ENCODE results near the gene LSAMP. TPM values are rescaled to one million over a fixed set of nuclear protein-coding genes. Genes with fewer than 3 reads are reported as not detected.
"Not testable (repeated sequence)": the region's sequence is repeated elsewhere in the genome, so short reads cannot be mapped to it uniquely, and the experiment has no call there.

Gene LSAMP
- total RNA-seq, 1 donor from 2014 or later: 7.9 TPM

- peak; percentile 15 for DNase-seq
Measured at GRCh38 chr3:115834068-115834467, 611.2 kb downstream of the LSAMP start.

- peak; percentile 71 for DNase-seq
Measured at GRCh38 chr3:115833074-115833473, 612.2 kb downstream of the LSAMP start.

- no peak for DNase-seq
Measured at GRCh38 chr3:115832265-115832664, 613.0 kb downstream of the LSAMP start.

- peak; percentile 67 for DNase-seq
Measured at GRCh38 chr3:115831864-115832263, 613.4 kb downstream of the LSAMP start.

- DNase-seq: no peak
Measured at GRCh38 chr3:115830764-115831395, 614.4 kb downstream of the LSAMP start.

GRCh38 chr3:115828401-115828800 is 616.9 kb downstream of the LSAMP start:
- no peak for DNase-seq

- DNase-seq: no peak
Measured at GRCh38 chr3:115827495-115827894, 617.8 kb downstream of the LSAMP start.

- no peak for DNase-seq
Measured at GRCh38 chr3:115825046-115825445, 620.2 kb downstream of the LSAMP start.

GRCh38 chr3:115823083-115823482 is 622.2 kb downstream of the LSAMP start:
- DNase-seq: no peak

- no peak for DNase-seq
Measured at GRCh38 chr3:115822579-115822978, 622.7 kb downstream of the LSAMP start.

GRCh38 chr3:115819785-115820384 is 625.4 kb downstream of the LSAMP start:
- peak; percentile 55 for DNase-seq

GRCh38 chr3:115814778-115815380 is 630.4 kb downstream of the LSAMP start:
- peak; percentile 78 for DNase-seq

GRCh38 chr3:115814006-115814405 is 631.3 kb downstream of the LSAMP start:
- DNase-seq: no peak

- DNase-seq: no peak
Measured at GRCh38 chr3:115808816-115809215, 636.5 kb downstream of the LSAMP start.

GRCh38 chr3:115808244-115808643 is 637.0 kb downstream of the LSAMP start:
- no peak for DNase-seq

GRCh38 chr3:115806501-115806900 is 638.8 kb downstream of the LSAMP start:
- no peak for DNase-seq

GRCh38 chr3:115805520-115805919 is 639.8 kb downstream of the LSAMP start:
- no peak for DNase-seq

GRCh38 chr3:115804713-115805119 is 640.6 kb downstream of the LSAMP start:
- DNase-seq: peak; percentile 7

- DNase-seq: no peak
Measured at GRCh38 chr3:115804200-115804599, 641.1 kb downstream of the LSAMP start.

- no peak for DNase-seq
Measured at GRCh38 chr3:115803661-115804060, 641.6 kb downstream of the LSAMP start.

- DNase-seq: no peak
Measured at GRCh38 chr3:115800489-115801075, 644.7 kb downstream of the LSAMP start.

- DNase-seq: not testable (repeated sequence)
Measured at GRCh38 chr3:115800065-115800464, 645.2 kb downstream of the LSAMP start.

- DNase-seq: no peak
Measured at GRCh38 chr3:115792206-115792955, 652.9 kb downstream of the LSAMP start.

All from skin of body (tissue), 2 donors.